Gastroesophageal sphincter (tissue), 3 donors: ENCODE results near the gene PLCG2.

Experiments
- EP300 ChIP-seq: sonication (generic); formaldehyde crosslinking; IDR thresholded peaks from one replicate; pipeline ENCODE4 v1.6.1; 2017; ENCODE audit warnings: antibody characterized with exemption, mild to moderate bottlenecking
- POLR2AphosphoS5 ChIP-seq: sonication (generic); formaldehyde crosslinking; IDR thresholded peaks from one replicate; pipeline ENCODE4 v1.6.1; 2017; ENCODE audit warnings: antibody characterized with exemption
- TF ChIP-seq, protein P1 (sequence below), 4 experiments: fragments of 200-600 bp in 2 of 4; fragments of 450-650 bp in 2 of 4; sonication (generic) in 1 of 4; IDR thresholded peaks; one replicate each; pipeline ENCODE4 v1.5.1; 2017 to 2019; ENCODE audit warnings: antibody characterized with exemption in 4 of 4, mild to moderate bottlenecking in 2 of 4, moderate library complexity in 2 of 4

DNA sequence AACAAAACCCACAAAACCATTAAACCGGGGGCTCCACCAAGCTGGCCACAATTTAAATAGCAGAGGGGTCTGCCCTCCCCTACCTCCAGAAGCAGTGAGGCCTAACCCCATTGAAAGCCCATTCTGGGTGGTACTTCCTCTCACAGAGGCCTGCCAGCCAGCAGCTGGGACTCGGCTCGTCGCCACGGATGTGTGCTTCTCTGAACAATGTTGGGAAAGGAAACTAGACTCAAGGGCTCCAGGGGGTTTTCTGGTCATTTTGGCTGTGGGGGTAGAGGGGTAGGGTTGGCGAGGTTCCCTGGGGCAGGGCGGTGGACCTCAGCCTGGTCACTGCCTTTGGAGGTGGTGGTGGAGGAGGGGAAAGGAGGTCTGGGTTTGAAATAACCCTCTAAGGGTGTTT lies 4.7 kb upstream of the PLCG2 start:
- TF ChIP-seq, protein P1, sequence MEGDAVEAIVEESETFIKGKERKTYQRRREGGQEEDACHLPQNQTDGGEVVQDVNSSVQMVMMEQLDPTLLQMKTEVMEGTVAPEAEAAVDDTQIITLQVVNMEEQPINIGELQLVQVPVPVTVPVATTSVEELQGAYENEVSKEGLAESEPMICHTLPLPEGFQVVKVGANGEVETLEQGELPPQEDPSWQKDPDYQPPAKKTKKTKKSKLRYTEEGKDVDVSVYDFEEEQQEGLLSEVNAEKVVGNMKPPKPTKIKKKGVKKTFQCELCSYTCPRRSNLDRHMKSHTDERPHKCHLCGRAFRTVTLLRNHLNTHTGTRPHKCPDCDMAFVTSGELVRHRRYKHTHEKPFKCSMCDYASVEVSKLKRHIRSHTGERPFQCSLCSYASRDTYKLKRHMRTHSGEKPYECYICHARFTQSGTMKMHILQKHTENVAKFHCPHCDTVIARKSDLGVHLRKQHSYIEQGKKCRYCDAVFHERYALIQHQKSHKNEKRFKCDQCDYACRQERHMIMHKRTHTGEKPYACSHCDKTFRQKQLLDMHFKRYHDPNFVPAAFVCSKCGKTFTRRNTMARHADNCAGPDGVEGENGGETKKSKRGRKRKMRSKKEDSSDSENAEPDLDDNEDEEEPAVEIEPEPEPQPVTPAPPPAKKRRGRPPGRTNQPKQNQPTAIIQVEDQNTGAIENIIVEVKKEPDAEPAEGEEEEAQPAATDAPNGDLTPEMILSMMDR (IDR thresholded peaks at IDR 0.05) = no peak
- TF ChIP-seq EP300 (no peak), POLR2AphosphoS5 (no peak)
